OCI-M2 (cell line): ENCODE data around the gene KDM2B.
"Not testable (repeated sequence)": the region's sequence is repeated elsewhere in the genome, so short reads cannot be mapped to it uniquely, and the experiment has no call there.

ENCODE experiments used
- DNase-seq: peaks from one replicate; lab custom pipeline; 2025; ENCODE audit not compliant: unreplicated experiment; lab: John Stamatoyannopoulos, UW

KDM2B gene

DNA sequence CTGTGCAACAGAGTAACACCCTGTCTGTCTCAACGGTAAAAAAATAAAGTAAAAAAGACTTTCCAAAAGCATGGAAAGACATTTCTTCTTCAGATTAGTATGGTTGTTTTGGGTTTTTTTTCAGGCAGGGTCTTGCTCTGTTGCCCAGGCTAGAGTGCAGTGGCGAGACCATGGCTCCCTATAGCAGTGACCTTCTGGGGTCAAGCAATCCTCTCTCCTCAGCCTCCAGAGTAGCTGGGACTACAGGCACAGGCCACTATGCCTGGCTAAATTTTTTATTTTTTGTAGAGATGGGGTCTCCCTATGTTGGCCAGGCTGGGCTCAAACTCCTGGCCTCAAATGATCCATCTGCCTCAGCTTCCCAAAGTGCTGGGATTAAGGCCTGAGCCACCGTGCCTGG lies 72.8 kb downstream of the KDM2B start:
- no peak for DNase-seq

DNA sequence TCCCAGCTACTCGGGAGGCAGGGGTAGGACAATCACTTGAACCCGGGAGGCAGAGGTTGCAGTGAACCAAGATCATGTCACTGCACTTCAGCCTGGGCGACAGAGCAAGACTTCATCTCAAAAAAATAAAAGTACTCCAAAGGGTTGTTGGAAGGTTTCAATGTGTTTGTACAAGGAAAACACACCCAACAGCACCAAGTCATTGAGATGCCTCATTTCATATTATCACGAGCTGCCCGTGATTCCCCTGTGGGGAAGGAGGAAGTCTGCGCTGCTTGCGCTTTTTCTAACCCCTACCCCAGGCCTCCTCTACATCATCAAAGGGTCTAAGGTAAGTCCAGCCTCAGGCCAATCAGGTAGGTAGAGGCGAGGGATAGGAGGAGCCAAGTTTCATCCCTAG lies 73.6 kb downstream of the KDM2B start:
- DNase-seq = no peak

DNA sequence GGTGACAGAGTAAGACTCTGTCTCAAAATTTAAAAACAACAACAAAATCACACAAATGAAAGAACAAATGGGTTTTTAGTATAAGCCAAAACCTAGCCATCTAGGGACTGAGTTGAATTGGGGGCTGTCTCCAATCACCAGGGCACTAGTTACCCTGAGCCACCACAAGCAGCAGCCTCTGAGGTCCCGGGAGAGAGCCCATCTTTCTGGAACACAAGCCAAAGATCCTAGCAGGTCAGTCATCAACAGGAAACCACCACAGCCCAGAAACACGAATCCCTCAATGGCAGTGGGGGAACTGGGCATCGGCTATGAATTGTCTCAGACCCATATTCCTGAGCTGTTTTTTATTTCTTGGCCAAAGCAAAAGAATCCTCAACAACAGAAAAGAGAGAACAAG lies 75.3 kb downstream of the KDM2B start:
- DNase-seq = no peak

DNA sequence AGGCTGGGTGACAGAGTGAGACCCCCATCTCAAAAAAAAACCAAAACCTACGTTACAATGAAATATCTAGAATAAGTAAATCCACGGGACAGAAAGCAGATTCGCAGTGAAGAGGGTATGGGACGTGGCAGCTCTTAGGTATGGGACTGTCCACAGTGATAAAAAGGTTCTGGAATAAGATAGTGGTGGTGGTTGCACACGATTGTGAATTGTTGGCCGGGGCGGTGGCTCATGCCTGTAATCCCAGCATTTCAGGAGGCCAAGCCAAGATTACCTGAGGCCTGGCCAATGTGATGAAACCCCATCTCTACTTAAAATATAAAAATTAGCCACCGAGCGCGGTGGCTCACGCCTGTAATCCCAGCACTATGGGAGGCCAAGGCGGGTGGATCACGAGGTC lies 76.3 kb downstream of the KDM2B start:
- DNase-seq = no peak

DNA sequence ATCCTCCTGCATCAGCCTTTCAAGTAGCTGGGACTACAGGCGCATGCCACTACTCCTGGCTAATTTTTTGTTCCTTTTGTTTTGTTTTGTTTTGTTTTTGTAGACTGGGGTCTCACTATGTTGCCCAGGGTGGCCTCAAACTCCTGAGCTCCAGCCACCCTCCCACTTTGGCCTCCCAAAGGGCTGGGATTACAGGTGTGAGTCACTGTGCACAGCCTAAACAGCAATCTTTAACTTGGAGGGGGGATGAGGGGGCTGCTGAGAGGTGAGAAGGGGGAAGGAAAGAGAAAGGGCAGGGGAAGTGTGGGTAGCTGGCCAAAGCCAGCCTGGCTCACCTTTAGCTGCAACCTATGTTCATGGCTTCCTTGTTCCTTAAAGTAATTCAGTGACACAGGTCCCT lies 77.4 kb downstream of the KDM2B start:
- DNase-seq = no peak

DNA sequence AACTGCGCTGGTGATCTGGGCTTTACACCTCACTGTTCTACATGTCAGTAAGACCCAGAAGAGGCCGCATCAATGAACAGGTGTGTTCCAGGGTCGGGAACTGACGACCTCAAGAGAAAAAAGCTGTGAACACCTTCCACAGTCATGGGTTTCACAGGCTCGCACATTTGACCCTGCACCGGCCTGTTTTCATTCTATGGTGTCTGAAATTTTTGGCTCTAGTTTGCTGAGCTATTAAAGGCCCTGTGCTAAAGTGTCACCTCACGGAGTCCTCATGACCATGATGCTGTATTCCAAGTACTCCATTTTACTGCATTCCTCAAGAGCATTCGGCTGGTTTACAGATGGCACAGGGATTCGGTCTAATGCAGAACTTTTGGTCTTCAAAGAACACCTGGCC lies 78.9 kb downstream of the KDM2B start:
- DNase-seq = no peak

DNA sequence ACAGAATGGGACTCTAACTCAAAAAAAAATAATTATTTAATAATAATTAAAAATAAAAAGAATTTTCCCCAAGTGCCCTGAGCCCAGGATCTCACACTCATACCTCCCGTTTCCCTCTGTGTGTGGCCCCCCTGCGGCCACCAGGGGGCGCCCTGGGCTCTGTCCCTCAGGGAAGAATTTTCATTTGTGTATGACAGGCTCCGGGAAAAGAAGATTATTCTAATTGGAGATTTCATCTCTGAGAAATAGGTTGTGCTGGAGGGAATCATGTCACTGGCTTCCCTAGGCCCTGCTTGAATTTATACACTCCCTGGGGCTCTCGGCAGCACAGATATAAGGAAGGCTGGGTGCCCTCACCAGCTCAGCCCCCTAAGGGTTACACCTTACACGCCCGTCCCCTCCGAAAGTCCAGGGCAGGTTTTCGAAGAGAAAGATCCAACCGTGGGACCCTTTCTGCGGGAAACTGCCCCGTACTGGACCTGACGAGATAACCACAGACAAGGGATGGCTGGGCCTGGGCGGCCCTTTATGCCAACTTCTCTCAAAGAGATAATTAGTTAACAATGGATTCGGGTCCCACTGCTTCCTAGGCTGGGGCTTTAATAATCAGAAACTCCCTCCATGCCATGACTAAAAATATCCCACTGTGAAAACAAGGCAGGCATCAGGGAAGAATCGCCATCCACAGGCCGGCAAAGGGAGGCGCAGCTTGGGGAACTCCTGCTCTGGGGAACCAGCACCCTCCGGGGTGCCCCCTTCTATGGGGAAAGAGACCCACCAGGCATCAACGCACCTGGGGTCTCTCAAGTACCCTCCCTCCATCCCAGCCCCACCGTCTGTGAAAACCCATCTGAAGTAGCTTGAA lies 80.7 kb downstream of the KDM2B start:
- no peak for DNase-seq

DNA sequence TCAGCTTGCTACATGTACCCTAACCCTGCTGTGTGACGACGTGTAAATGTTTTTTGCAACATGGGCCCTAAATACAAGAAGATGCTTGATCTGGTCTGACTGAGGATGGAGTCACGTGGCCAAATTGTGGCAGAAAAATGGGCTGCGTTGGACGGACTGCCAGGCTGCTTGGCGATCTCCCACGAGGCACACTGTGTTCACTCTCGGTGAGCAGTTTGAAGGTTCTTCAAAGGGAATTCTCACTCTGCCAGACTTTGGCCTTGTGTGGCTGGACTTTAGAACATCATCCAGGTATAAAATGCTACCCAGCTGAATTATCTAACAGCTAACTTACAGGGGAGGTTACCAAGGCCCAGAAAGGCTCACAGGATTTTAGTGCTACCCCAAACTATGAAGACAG lies 85.1 kb downstream of the KDM2B start:
- no peak for DNase-seq

DNA sequence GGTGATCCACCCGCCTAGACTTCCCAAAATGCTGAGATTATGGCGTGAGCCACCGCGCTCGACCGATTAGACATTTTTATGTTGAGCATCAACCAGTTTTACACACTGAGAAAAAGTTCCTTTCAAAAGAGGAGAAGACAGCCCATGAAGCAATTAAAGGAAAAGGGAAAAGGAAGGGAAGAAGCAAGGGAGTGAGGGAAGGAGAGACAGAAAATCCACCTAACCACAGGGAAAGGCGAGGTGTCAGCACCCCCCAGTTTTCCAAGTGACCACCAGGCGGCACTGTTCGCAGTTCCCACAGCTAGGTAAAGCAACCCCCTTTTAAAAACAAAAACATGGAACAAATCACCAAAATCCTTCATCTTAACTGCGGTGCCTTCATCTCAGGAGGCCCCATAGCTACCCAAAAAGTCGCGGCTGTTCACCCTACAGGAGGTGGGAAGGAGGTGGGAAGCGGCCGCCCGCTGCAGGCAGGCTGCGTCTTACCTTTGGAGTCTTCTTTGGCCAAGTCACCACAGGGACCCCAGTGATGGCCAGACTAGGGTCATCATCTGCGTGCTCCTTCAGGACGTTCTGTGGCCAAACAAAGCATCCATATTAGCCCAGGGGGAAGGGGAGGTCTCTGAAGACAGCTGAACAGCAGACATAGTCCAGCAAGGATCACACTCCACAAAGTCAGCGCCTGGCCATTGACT lies 86.6 kb downstream of the KDM2B start:
- DNase-seq = no peak

DNA sequence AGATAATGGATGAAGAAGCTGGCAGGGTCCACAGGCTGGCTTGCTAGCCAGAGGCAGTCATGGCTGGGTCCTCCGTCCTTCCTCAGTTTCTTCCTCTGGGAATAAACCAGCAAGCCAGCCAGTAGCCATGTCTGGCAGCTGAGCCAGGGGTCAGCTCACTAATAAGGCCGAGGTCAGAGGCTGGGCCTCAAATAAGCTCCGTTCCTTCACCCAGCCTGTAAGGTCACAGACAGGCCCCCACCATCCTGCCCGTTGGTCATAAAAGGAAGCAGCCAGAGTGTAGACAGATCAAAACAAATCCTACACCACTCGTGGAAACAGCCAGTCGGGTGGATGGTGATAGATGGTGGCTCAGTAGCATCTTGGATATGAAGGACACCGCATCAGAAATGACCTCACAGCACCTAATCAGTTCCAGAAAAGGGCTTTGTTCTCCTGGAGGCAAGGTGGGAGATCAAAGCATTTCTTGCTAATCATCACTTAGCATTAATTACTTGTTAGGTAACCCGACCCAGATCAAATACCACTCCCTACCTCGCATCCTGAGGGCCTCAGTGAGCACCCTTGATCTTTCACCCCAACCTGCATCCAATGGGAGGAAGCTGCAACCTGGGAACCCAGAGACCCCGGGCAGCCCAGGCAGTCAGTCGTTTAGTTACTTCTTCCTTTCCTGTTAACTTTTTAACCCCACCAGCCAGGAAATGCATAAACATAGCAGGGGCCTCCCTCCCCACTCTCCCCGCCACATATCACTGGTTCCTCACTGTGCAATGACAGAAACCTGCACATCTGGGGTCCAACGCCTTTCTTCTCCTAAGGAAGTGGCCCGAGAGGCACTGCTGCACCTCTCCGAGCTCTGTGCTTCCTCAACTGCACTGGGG lies 90.2 kb downstream of the KDM2B start:
- DNase-seq = no peak

DNA sequence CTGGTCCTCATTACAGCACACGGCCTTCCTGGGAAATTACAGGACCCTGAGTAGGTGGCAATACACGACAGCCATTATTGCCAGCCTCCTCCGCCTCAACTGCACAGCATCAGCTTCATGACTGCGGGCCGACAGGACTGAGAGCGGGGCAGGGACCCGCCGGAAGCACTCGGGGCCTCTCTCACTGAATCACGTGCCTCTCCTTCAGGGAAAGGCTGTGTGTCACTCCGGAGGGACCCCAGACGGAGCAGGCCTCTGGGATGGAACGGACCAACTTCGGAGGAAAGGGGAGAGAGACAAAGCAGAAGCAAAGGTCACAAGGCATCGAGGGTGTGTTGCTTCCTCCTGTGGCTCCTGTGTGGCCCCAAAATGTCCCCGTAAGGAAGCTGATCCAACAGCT lies 90.9 kb downstream of the KDM2B start:
- no peak for DNase-seq

DNA sequence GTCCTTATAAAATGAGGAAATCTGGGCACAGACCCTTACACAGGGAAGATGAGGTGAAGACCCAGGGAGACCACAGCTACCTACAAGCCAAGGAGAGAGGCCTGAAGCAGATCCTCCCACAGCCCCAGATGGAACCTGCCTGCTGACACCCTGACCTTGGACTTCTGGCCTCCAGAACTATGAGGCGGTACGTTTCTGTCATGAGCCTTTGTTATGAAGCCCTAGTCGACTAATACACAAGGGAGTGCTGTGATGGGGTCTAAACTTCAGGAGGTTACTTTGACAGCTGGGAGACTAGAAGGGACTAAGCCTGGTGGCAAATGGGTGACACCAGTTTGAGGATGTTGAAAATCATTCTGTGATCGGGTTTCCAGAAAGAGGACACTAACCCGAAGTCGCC lies 95.9 kb downstream of the KDM2B start:
- DNase-seq = no peak

DNA sequence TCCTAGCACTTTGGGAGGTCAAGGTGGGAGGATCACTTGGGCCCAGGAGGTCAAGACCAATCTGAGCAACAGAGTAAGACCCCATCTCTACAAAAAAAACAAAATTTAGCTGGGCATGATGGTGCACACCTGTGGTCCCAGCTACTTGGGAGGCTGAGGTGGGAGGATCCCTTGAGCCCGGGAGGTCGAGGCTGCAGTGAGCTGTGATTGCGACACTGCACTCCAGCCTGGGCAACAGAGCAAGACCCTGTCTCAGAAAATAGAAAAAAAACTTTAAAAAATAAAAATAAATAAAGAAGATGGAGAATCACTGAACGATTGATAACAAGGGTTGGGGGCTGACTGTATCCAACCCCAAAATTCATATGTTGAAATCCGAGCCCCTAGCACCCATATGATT lies 96.3 kb downstream of the KDM2B start:
- not testable (repeated sequence) for DNase-seq

DNA sequence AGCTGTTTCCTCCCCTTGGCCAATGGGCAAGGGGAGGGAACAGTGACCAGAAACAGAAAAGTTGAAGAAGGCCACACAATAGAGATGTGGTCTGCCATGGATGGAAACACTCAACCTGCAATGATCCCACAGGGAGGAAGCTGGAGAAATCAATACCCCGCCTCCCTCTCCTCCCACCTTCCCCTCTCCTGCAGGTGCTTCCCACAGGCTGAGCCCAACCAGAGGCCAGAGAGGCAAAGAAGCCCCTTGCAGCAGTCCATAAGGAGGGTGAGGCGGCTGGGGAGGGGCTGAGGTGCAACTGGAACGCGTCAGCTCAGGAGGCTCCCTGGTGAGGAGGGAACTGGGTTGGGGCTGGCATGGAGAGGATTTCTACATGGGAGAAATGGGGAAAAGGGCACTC lies 96.9 kb downstream of the KDM2B start:
- no peak for DNase-seq

DNA sequence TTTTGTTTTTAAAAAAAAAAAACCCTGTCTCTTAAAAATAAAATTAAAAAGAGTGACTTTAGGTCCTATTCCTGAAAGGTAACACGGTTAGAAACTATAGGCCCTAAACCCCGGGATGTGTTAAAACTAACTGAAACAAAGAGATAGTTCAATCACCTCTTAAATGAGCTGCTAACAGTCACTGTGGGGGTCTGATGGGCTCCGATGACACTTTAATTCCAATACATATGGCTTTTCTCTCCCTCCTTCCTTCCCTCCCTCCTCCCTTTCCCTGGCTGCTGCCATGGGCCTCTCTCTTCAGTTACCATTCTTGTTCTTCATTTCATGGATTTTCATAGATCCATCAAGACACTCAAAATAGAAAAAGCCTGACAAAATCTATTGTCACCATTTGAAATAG lies 104.3 kb downstream of the KDM2B start:
- no peak for DNase-seq

DNA sequence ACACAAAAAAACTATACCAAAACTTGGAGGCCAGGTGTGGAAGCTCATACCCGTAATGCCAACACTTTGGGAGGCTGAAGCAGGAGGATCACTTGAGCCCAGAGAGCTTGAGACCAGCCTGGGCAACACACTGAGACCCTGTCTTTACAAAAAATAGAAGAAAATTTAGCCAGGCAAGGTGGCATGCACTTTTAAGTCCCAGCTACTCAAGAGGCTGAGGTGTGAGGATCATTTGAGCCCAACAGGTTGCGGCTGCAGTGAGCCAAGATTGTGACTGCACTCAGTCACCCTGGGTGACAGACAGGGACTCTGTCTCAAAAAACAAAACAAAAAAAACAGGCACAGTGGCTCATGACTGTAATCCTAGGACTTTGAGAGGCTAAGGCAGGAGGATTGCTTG lies 105.5 kb downstream of the KDM2B start:
- no peak for DNase-seq

DNA sequence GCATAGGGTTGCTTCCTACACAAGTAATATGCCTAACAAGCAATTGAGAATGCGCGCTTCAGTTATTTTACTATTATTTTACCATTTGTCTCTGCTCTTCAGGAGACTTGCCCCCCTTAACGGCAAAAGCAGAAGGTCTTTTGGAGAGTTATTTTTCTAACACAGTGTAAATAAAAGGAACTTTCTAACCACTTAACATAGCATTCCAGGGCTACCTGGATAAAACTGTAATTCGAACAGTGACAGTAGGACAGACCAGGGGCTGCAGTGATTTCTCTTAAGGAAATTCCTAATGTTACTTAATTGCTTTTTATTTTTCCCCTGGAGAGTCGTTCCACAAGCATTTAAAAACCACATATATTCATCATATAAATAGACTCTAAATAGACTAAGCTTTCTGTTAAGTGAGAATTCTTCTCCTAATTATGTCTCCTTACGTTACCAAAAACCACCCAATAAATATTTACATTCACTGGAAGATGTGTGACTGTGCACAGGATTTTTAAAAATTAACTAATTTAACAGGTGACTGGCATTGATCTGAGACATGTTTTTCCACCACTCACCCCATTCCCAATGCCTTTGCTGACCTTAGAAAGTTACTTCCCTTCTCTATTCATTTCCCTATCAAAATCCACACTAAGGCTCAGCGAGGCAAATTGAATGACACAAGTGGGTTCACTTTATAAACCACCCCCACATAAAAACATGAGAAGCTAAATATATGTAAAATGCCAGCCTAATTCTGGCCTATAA lies 108.5 kb downstream of the KDM2B start:
- no peak for DNase-seq

DNA sequence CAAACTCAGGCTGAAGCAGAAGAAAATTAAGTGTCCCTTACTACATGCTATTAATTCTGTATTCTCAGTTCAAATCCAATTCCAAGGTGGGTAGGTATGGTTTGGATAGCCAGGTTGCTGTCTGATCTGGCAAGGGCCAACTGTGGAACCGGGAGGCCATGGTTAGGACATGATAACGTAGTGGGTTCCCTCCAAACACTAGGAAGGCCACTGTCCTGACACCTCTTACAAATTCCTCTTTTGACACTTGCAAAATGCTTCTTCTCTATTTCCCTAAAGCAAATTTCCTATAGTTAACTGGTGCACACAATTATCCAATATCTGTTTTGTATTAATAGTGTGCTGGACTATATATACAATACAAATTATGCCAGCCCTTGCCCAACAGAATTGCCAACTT lies 110.1 kb downstream of the KDM2B start:
- DNase-seq = no peak

DNA sequence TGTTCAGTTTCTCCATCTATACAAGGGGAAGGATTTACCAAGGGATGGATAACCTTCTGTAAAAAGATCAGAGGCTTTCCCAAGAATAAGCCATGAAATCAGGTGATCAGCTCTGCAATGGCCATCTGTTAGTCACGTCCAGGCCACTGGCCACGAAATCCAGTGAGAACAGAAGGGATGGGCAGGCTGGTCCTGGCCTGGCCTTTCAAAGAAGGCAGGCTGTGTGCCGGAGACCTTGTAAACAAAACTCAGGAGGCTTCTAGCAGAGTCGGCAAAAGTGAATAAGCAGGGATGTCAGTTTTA lies 112.4 kb downstream of the KDM2B start:
- DNase-seq = no peak

DNA sequence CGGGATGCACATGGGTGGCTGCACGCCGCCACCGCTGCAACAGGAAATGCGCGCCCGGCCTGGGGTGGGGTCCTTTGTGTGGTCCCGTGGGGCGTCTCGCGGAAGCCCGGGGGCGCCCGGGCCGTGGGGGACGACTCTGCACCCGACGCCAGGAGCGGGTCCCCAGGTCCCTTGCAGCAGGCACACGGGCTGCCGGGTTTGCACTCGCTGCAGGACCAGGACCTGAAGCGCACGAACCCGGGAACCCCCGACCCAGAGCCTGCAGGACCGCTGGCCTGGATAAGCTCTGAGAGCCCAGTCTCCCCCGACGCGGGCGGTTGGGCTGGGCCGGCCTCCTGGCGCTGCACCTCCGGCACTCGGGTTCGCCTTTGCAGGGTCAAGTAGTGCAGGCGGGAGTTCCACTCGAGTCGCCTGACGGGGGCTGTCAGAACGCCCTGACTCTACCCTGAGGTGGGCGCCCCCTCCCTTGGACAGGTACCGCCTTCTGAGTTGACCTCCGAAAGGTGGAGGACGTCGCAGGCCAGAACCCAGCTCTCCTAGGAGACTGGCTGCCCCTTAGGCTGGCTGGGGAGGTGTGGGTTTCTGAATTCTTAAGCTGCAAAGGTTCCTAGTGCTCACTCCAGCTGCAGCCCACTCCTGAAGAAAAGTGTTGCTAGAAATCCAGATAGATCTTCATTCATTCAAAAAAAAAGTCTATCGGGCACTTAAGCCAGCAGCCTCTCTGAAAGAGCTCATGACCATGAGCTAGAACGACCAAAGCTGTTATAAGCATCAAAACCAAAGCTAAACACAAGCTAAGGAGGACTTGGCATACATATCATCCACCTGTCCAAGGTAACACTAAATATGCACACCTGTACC lies 113.0 kb downstream of the KDM2B start:
- no peak for DNase-seq
